ENCODE measurements around the gene MVK. TPM values are rescaled to one million over a fixed set of nuclear protein-coding genes. Genes with fewer than 3 reads are reported as not detected.

MVK gene
- polyA plus RNA-seq, 1 donor (not counting 4 experiments of a cell fraction or from before 2014, with no cell fraction given), result 26.7 TPM

DNA sequence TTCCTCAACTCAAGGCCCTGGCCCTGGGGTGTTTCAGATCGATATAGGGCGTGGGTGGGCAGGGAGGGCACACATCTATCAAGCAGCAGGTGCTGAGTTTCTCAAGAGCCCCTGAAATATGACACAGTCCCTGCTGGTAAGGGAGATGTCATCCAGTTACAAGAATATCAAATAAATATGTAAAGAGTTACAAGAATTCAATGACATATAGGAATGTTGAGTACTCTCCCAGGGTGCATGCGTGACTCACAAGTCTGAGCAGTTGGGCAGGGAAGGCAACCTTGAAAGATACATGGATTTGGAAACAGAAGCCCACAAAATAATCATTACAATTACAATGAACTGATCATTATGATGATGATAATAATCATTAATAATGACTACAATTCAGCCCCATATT is 35.2 kb downstream of the MVK start:
- Histone ChIP-seq H3K79me2 (ENCODE audit: control insufficient read depth, insufficient read depth, low read length) (no peaks in the 10 kb centered on the region), H3K4me3 (ENCODE audit: control insufficient read depth in 2 of 3, extremely low read depth in 1 of 3, insufficient read depth in 2 of 3, low read depth in 1 of 3, low read length in 3 of 3) (no peak overlapping the region), H3K4me2 (ENCODE audit: control insufficient read depth, extremely low read depth, insufficient read depth, low read depth, low read length) (no peak overlapping the region), H3K9ac (ENCODE audit: control insufficient read depth, extremely low read depth, insufficient read depth, low read length) (no peak overlapping the region), H3K4me1 (ENCODE audit: control insufficient read depth, extremely low read depth, insufficient read depth, low read length) (no peaks in the 10 kb centered on the region), H3K36me3 (ENCODE audit: control insufficient read depth in 2 of 2, extremely low read depth in 1 of 2, insufficient read depth in 2 of 2, low read length in 2 of 2) (no peaks in the 10 kb centered on the region), H3K27ac (ENCODE audit: control insufficient read depth, insufficient read depth, low read length) (no peak overlapping the region), H2AFZ (ENCODE audit: control insufficient read depth, low read length) (no peak overlapping the region), H3K9me1 (ENCODE audit: control insufficient read depth, extremely low read depth, insufficient read depth, low read length) (no peaks in the 10 kb centered on the region), H3K9me3 (ENCODE audit: control insufficient read depth, low read depth, low read length) (no peaks in the 10 kb centered on the region), H4K20me1 (ENCODE audit: control insufficient read depth, extremely low read depth, insufficient read depth, low read length) (no peaks in the 10 kb centered on the region), H3K27me3 (ENCODE audit: control insufficient read depth, extremely low read depth, insufficient read depth, low read length) (peaks cover 15% of the 10 kb centered on the region)
- TF ChIP-seq, protein P1, sequence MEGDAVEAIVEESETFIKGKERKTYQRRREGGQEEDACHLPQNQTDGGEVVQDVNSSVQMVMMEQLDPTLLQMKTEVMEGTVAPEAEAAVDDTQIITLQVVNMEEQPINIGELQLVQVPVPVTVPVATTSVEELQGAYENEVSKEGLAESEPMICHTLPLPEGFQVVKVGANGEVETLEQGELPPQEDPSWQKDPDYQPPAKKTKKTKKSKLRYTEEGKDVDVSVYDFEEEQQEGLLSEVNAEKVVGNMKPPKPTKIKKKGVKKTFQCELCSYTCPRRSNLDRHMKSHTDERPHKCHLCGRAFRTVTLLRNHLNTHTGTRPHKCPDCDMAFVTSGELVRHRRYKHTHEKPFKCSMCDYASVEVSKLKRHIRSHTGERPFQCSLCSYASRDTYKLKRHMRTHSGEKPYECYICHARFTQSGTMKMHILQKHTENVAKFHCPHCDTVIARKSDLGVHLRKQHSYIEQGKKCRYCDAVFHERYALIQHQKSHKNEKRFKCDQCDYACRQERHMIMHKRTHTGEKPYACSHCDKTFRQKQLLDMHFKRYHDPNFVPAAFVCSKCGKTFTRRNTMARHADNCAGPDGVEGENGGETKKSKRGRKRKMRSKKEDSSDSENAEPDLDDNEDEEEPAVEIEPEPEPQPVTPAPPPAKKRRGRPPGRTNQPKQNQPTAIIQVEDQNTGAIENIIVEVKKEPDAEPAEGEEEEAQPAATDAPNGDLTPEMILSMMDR (optimal IDR thresholded peaks at IDR 0.05 in 1 of 3, IDR thresholded peaks at IDR 0.05 in 1 of 3, conservative IDR thresholded peaks at IDR 0.05 in 1 of 3; ENCODE audit: extremely low read depth in 1 of 3, insufficient read depth in 2 of 3, low read length in 3 of 3), result no peak
- no peak for TF ChIP-seq EZH2 (IDR thresholded peaks at IDR 0.05; ENCODE audit: low read length)
- no peak for DNase-seq (ENCODE audit: low read depth, low spot score)
- dilution Hi-C loops (cut with MboI; ENCODE audit: extremely low pct_ligation_motif_present, low sequenced_read_pairs), result no loop called here
- no peak for FAIRE-seq

DNA sequence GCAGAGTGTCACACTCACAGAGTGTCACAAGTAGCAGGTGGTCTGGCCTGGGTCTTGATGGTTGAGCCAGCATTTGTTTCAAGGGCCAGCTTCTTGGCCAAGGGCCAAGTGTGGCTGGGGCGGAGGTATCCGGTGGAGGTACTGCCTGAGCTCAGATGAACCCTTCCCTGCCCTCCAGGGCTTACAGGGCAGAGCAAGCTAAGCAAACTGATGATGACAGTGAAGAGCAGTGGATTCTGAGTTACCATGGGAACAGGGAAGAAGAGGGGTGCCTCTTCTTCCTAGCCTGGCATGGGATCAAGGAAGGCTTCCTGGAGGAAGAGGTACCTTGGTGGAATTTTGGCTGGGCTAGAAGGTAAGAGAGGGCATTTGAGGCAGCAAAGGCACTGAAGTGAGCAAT is 35.7 kb downstream of the MVK start:
- H3K9me3 ChIP-seq (ENCODE audit: control insufficient read depth, low read depth, low read length), result no peaks in the 10 kb centered on the region
- dilution Hi-C loops (cut with MboI; ENCODE audit: extremely low pct_ligation_motif_present, low sequenced_read_pairs), result no loop called here
- H3K4me2 ChIP-seq (ENCODE audit: control insufficient read depth, extremely low read depth, insufficient read depth, low read depth, low read length), result no peak overlapping the region
- H3K27me3 ChIP-seq (ENCODE audit: control insufficient read depth, extremely low read depth, insufficient read depth, low read length), result peaks cover 17% of the 10 kb centered on the region
- H3K9ac ChIP-seq (ENCODE audit: control insufficient read depth, extremely low read depth, insufficient read depth, low read length), result no peak overlapping the region
- H3K79me2 ChIP-seq (ENCODE audit: control insufficient read depth, insufficient read depth, low read length), result no peaks in the 10 kb centered on the region
- FAIRE-seq (no peak), DNase-seq (ENCODE audit: low read depth, low spot score) (no peak)
- no peak for TF ChIP-seq EZH2 (IDR thresholded peaks at IDR 0.05; ENCODE audit: low read length)
- TF ChIP-seq, protein P1 (optimal IDR thresholded peaks at IDR 0.05 in 1 of 3, IDR thresholded peaks at IDR 0.05 in 1 of 3, conservative IDR thresholded peaks at IDR 0.05 in 1 of 3; ENCODE audit: extremely low read depth in 1 of 3, insufficient read depth in 2 of 3, low read length in 3 of 3), result no peak
- H3K4me1 ChIP-seq (ENCODE audit: control insufficient read depth, extremely low read depth, insufficient read depth, low read length), result no peaks in the 10 kb centered on the region
- H2AFZ ChIP-seq (ENCODE audit: control insufficient read depth, low read length), result no peak overlapping the region
- H3K4me3 ChIP-seq (ENCODE audit: control insufficient read depth in 2 of 3, extremely low read depth in 1 of 3, insufficient read depth in 2 of 3, low read depth in 1 of 3, low read length in 3 of 3), result no peak overlapping the region
- H4K20me1 ChIP-seq (ENCODE audit: control insufficient read depth, extremely low read depth, insufficient read depth, low read length), result no peaks in the 10 kb centered on the region
- no peaks in the 10 kb centered on the region for H3K36me3 ChIP-seq (ENCODE audit: control insufficient read depth in 2 of 2, extremely low read depth in 1 of 2, insufficient read depth in 2 of 2, low read length in 2 of 2)
- H3K27ac ChIP-seq (ENCODE audit: control insufficient read depth, insufficient read depth, low read length), result no peak overlapping the region
- no peaks in the 10 kb centered on the region for H3K9me1 ChIP-seq (ENCODE audit: control insufficient read depth, extremely low read depth, insufficient read depth, low read length)
